Esophagus muscularis mucosa (tissue), 4 donors: Measurements from ENCODE around the gene PTPRN2.

Experiments
- CTCF ChIP-seq, 3 experiments: fragments of 200-600 bp in 2 of 3; fragments of 450-650 bp in 1 of 3; sonication (generic) in 2 of 3; IDR thresholded peaks; one replicate each; pipeline ENCODE4 v1.5.1; 2017 to 2019; ENCODE audit warnings: antibody characterized with exemption in 3 of 3, mild to moderate bottlenecking in 2 of 3, moderate library complexity in 1 of 3
- EP300 ChIP-seq: sonication (generic); formaldehyde crosslinking; IDR thresholded peaks from one replicate; pipeline ENCODE4 v1.6.1; 2017; ENCODE audit warnings: antibody characterized with exemption
- POLR2A ChIP-seq: fragments of 450-650 bp; IDR thresholded peaks from one replicate; pipeline ENCODE4 v1.6.1; 2017; ENCODE audit warnings: antibody characterized with exemption, moderate library complexity, mild to moderate bottlenecking, low read depth

GRCh38 chr7:157495177-157495553 lies 1092.5 kb downstream of the PTPRN2 start:
- TF ChIP-seq POLR2A: no peak
- TF ChIP-seq CTCF (IDR thresholded peaks at IDR 0.05): no peak
- no peak for TF ChIP-seq EP300
